ENCODE results near the gene NARS2. TPM values are rescaled to one million over a fixed set of nuclear protein-coding genes. Genes with fewer than 3 reads are reported as not detected.

Gene NARS2
- total and polyA plus RNA-seq, 2 experiments from 2014 or later: 10.9 to 13.0 TPM

DNA sequence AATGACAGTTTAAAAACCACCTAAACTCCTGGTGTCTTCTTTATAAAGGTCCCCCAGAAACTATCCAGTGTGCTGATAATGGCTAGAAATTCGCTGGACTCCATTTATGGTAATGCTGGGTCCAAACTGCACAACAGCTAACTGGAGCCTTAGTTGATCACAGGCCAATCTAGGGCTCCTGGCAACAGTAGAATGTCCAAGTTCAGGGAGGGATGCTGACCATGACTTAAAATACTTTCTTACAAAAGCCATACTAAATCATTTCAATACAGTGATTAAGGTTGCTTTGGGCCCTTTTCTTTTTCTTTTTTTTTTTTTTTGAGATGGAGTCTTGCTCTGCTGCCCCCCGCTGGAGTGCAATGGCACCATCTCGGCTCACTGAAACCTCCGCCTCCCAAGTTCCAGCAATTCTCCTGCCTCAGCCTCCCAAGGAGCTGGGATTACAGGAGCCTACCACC is 142.6 kb downstream of the NARS2 start:
- Histone ChIP-seq H3K9me2 (ENCODE audit: insufficient read depth) (no peaks in the 10 kb centered on the region), H4K20me1 (ENCODE audit: insufficient read depth) (no peaks in the 10 kb centered on the region), H3K9me3 (ENCODE audit: low read depth) (no peaks in the 10 kb centered on the region), H3K4me2 (ENCODE audit: unreplicated experiment) (no peak overlapping the region), H3K79me2 (ENCODE audit: insufficient read depth) (no peaks in the 10 kb centered on the region), H3K36me3 (ENCODE audit: low read depth) (no peaks in the 10 kb centered on the region), H2AFZ (no peak overlapping the region), H3K4me1 (ENCODE audit: insufficient read depth) (no peaks in the 10 kb centered on the region), H3K9ac (no peak overlapping the region), H3K4me3 (no peak overlapping the region), H3F3A (ENCODE audit: insufficient read depth) (no peaks in the 10 kb centered on the region), H3K27ac (no peak overlapping the region), H3K27me3 (replicated peaks; ENCODE audit: insufficient read depth) (no peaks in the 10 kb centered on the region)
- TF ChIP-seq EZH2phosphoT487 (IDR thresholded peaks at IDR 0.05; ENCODE audit: insufficient read depth, low read depth) (no peak), EZH2 (IDR thresholded peaks at IDR 0.05; ENCODE audit: insufficient read depth, poor library complexity, severe bottlenecking) (no peak)
- 76 to 79% methylated on average over 4 of the region's 4 CpGs for WGBS, 2 experiments (ENCODE audit: low coverage in 1 of 2, low lambda C conversion rate in 2 of 2, missing lambda C conversion rate in 2 of 2)
- in situ Hi-C loops (cut with MboI): no loop called here
- DNase-seq: peak; percentile 47

DNA sequence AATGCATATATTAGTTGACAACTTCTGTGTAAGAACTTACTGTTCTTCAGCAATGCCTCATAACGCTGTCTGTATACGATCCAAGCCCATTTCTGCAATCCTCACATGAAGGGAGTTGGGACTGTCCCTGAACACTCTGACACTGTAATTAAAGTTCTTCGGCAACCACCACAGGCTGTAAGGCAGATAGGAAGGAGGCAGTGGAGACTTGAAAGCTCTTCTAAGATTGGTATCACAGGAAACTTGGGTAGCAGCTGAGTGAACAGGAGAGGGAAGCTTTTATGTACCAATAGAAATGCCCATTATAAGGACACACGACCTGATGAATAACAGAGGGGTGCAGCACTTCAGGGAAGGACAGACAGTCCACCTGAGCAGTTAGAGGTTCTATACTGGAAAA is 145.0 kb downstream of the NARS2 start:
- H3K27me3 ChIP-seq (replicated peaks; ENCODE audit: insufficient read depth): no peaks in the 10 kb centered on the region
- WGBS, 2 experiments (ENCODE audit: low coverage in 1 of 2, low lambda C conversion rate in 2 of 2, missing lambda C conversion rate in 2 of 2): 95 to 97% methylated on average over 4 of the region's 4 CpGs
- H3K4me3 ChIP-seq: no peak overlapping the region
- H3K79me2 ChIP-seq (ENCODE audit: insufficient read depth): no peaks in the 10 kb centered on the region
- H3F3A ChIP-seq (ENCODE audit: insufficient read depth): no peaks in the 10 kb centered on the region
- in situ Hi-C loops (cut with MboI): no loop called here
- H3K4me1 ChIP-seq (ENCODE audit: insufficient read depth): no peaks in the 10 kb centered on the region
- no peaks in the 10 kb centered on the region for H4K20me1 ChIP-seq (ENCODE audit: insufficient read depth)
- H2AFZ ChIP-seq: no peak overlapping the region
- H3K4me2 ChIP-seq (ENCODE audit: unreplicated experiment): no peak overlapping the region
- no peak for TF ChIP-seq EZH2 (IDR thresholded peaks at IDR 0.05; ENCODE audit: insufficient read depth, poor library complexity, severe bottlenecking)
- no peak for TF ChIP-seq EZH2phosphoT487 (IDR thresholded peaks at IDR 0.05; ENCODE audit: insufficient read depth, low read depth)
- H3K9me2 ChIP-seq (ENCODE audit: insufficient read depth): no peaks in the 10 kb centered on the region
- H3K9me3 ChIP-seq (ENCODE audit: low read depth): no peaks in the 10 kb centered on the region
- no peak overlapping the region for H3K9ac ChIP-seq
- no peak overlapping the region for H3K27ac ChIP-seq
- DNase-seq: no peak
- no peaks in the 10 kb centered on the region for H3K36me3 ChIP-seq (ENCODE audit: low read depth)

DNA sequence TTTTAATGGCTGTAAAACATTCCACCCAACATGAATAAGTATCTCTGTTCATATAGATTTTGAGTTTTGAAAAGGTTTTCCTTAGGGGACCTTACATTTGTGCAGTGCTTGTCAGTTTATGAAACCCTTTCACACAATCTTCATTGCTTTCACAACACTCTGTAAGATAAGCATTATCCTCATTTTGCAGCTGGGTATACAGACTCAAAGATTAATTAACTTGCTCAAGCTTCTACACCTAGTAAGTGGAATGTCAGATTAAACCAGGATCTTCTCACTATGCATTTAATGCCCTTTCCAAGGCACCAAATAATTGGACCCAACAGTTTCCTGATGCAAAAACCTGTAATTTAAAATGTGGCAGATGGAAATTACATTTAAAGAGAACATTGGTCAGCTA is 145.5 kb downstream of the NARS2 start:
- Histone ChIP-seq H2AFZ (no peak overlapping the region), H3K27ac (no peak overlapping the region), H3K36me3 (ENCODE audit: low read depth) (no peaks in the 10 kb centered on the region), H3K4me1 (ENCODE audit: insufficient read depth) (no peaks in the 10 kb centered on the region), H3K79me2 (ENCODE audit: insufficient read depth) (no peaks in the 10 kb centered on the region), H3K27me3 (replicated peaks; ENCODE audit: insufficient read depth) (no peaks in the 10 kb centered on the region), H3F3A (ENCODE audit: insufficient read depth) (no peaks in the 10 kb centered on the region), H3K9ac (no peak overlapping the region), H3K4me2 (ENCODE audit: unreplicated experiment) (no peak overlapping the region), H3K9me2 (ENCODE audit: insufficient read depth) (no peaks in the 10 kb centered on the region), H3K9me3 (ENCODE audit: low read depth) (no peaks in the 10 kb centered on the region), H4K20me1 (ENCODE audit: insufficient read depth) (no peaks in the 10 kb centered on the region), H3K4me3 (no peak overlapping the region)
- TF ChIP-seq EZH2 (IDR thresholded peaks at IDR 0.05; ENCODE audit: insufficient read depth, poor library complexity, severe bottlenecking) (no peak), EZH2phosphoT487 (IDR thresholded peaks at IDR 0.05; ENCODE audit: insufficient read depth, low read depth) (no peak)
- DNase-seq: no peak
- in situ Hi-C loops (cut with MboI): no loop called here

DNA sequence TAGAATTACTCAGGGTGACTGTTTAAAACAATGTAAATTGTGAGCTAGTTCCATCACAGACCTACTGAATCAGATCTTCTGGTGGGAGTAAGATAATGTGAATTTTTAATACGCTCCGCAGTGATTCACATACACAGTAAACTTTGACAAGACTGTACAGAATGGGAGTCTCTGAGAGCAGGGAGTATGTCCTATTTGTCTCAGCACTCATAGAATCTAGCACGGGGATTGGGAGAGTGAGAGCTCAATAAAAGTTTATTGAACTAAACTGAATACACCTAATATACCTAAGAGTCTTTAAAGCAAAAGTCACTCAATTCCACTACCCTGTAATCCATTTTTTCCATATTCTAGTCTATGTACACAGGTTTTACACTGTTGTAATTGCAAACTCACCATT is 145.9 kb downstream of the NARS2 start:
- H3K4me3 ChIP-seq: no peak overlapping the region
- no peak overlapping the region for H3K27ac ChIP-seq
- H3K9me2 ChIP-seq (ENCODE audit: insufficient read depth): no peaks in the 10 kb centered on the region
- no peaks in the 10 kb centered on the region for H3K4me1 ChIP-seq (ENCODE audit: insufficient read depth)
- no peak overlapping the region for H3K4me2 ChIP-seq (ENCODE audit: unreplicated experiment)
- no peaks in the 10 kb centered on the region for H3K36me3 ChIP-seq (ENCODE audit: low read depth)
- H3F3A ChIP-seq (ENCODE audit: insufficient read depth): no peaks in the 10 kb centered on the region
- H2AFZ ChIP-seq: no peak overlapping the region
- in situ Hi-C loops (cut with MboI): no loop called here
- no peaks in the 10 kb centered on the region for H3K79me2 ChIP-seq (ENCODE audit: insufficient read depth)
- DNase-seq: no peak
- H3K9ac ChIP-seq: no peak overlapping the region
- TF ChIP-seq EZH2 (IDR thresholded peaks at IDR 0.05; ENCODE audit: insufficient read depth, poor library complexity, severe bottlenecking): no peak
- TF ChIP-seq EZH2phosphoT487 (IDR thresholded peaks at IDR 0.05; ENCODE audit: insufficient read depth, low read depth): no peak
- WGBS, 2 experiments (ENCODE audit: low coverage in 1 of 2, low lambda C conversion rate in 2 of 2, missing lambda C conversion rate in 2 of 2): 97 to 100% methylated on average over 3 of the region's 3 CpGs
- H3K9me3 ChIP-seq (ENCODE audit: low read depth): no peaks in the 10 kb centered on the region
- no peaks in the 10 kb centered on the region for H4K20me1 ChIP-seq (ENCODE audit: insufficient read depth)
- no peaks in the 10 kb centered on the region for H3K27me3 ChIP-seq (replicated peaks; ENCODE audit: insufficient read depth)

DNA sequence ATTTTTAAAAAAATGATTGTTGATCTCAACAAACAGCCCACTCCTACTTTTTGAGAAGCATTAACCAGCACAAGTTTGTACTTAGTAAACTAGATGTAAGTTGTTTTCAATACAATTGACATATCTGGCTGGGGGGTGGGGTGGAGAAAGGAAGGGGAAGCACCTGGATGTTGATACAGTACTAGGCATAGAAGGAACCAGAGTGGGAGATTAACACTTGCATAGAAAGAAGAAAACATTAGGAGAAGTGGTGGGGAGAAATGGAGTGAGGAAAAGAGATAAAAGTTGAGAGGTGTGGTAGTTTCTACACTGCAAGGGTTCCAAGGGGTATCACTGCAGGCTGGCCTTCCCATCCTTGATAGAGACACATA is 146.4 kb downstream of the NARS2 start:
- no peak overlapping the region for H2AFZ ChIP-seq
- no peaks in the 10 kb centered on the region for H3K27me3 ChIP-seq (replicated peaks; ENCODE audit: insufficient read depth)
- no peak overlapping the region for H3K4me3 ChIP-seq
- in situ Hi-C loops (cut with MboI): no loop called here
- H3K36me3 ChIP-seq (ENCODE audit: low read depth): no peaks in the 10 kb centered on the region
- H3K9ac ChIP-seq: no peak overlapping the region
- no peak overlapping the region for H3K27ac ChIP-seq
- H3K9me2 ChIP-seq (ENCODE audit: insufficient read depth): no peaks in the 10 kb centered on the region
- no peaks in the 10 kb centered on the region for H3K4me1 ChIP-seq (ENCODE audit: insufficient read depth)
- no peaks in the 10 kb centered on the region for H3K79me2 ChIP-seq (ENCODE audit: insufficient read depth)
- no peak for TF ChIP-seq EZH2 (IDR thresholded peaks at IDR 0.05; ENCODE audit: insufficient read depth, poor library complexity, severe bottlenecking)
- no peak for TF ChIP-seq EZH2phosphoT487 (IDR thresholded peaks at IDR 0.05; ENCODE audit: insufficient read depth, low read depth)
- no peaks in the 10 kb centered on the region for H3F3A ChIP-seq (ENCODE audit: insufficient read depth)
- no peak overlapping the region for H3K4me2 ChIP-seq (ENCODE audit: unreplicated experiment)
- no peaks in the 10 kb centered on the region for H4K20me1 ChIP-seq (ENCODE audit: insufficient read depth)
- no peaks in the 10 kb centered on the region for H3K9me3 ChIP-seq (ENCODE audit: low read depth)
- no peak for DNase-seq
